HUES48 (cell line): ENCODE data around the gene SLC38A2.
"Not testable (repeated sequence)": the region's sequence is repeated elsewhere in the genome, so short reads cannot be mapped to it uniquely, and the experiment has no call there.

Source experiments
- H3K27ac ChIP-seq: one replicate; pipeline ENCODE4 v1.7.0; 2013; ENCODE audit warnings: low read depth, low read length, inconsistent platforms
- H3K27me3 ChIP-seq: 2 replicates; pipeline ENCODE4 v1.6.1; 2013; ENCODE audit warnings: mild to moderate bottlenecking, low read length; ENCODE audit not compliant: control insufficient read depth, insufficient read depth
- H3K36me3 ChIP-seq: 2 replicates; pipeline ENCODE4 v1.6.1; 2013; ENCODE audit warnings: low read length; ENCODE audit not compliant: control insufficient read depth, insufficient read depth
- H3K4me1 ChIP-seq: 2 replicates; pipeline ENCODE4 v1.6.1; 2013; ENCODE audit warnings: mild to moderate bottlenecking, low read length; ENCODE audit not compliant: control insufficient read depth, insufficient read depth
- H3K4me3 ChIP-seq: 2 replicates; pipeline ENCODE4 v1.5.1; 2013; ENCODE audit warnings: mild to moderate bottlenecking, low read depth, low read length
- H3K9ac ChIP-seq: 2 replicates; pipeline ENCODE4 v1.6.1; 2013; ENCODE audit warnings: mild to moderate bottlenecking, low read depth, low read length, moderate library complexity
- H3K9me3 ChIP-seq: 2 replicates; pipeline ENCODE4 v1.6.1; 2013; ENCODE audit warnings: low read length; ENCODE audit not compliant: control insufficient read depth, insufficient read depth

The SLC38A2 gene

DNA sequence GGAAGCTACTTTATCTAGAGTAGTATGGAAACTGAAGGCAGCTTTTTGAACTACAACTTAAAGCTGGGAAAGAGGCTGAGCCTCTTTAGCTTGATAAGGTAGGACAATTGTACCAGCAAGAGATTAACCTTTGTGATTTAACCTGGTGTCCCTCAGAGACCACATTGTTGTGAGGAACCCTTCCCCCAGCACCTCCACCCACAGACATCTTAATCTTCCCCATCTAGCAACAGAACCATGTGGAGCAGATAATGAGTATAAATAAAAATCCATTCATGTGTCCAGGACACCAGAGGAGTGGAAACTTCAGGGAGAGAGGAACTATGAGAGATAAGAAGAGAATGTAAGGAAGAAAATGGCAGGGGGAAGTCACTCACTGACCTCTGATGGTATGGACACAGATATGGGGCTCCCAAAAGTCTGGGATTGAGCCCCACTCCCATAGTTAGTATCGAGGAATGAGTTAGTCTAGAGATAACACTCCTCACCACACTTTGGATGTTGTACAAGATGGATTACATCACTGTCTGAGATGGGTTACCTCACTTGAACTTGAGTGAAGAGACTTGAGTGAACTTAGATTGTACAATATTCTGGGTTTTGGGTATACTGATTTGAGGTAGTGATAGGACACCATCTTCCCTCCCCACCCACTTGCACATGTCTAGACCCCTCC, 33.9 kb upstream of the SLC38A2 start:
- H3K36me3 ChIP-seq = no peaks in the 10 kb centered on the region
- peaks cover 22% of the 10 kb centered on the region for H3K4me1 ChIP-seq
- H3K9me3 ChIP-seq = no peaks in the 10 kb centered on the region
- no peak overlapping the region for H3K9ac ChIP-seq
- no peak overlapping the region for H3K4me3 ChIP-seq
- no peaks in the 10 kb centered on the region for H3K27me3 ChIP-seq
- H3K27ac ChIP-seq = peak overlapping the region; percentile 8

DNA sequence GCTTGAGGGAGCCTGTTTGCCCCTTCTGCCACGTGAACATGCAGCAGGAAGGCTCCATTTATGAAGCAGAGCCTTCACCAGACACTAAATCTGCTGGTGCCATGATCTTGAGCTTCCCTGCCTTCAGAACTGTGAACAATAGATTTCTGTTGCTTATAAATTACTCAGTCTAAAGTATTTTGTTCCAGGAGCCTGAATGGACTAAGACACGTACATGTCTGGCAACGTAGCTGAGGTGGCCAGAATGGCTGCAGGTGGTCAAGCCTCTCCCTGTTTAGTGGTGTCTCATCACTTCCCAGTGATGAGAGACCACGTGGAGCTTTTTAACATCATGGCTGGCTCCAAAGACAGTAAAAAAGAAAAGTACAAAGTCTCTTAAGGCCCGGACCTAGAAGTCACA, 32.2 kb upstream of the SLC38A2 start:
- no peak overlapping the region for H3K27ac ChIP-seq
- peaks cover 22% of the 10 kb centered on the region for H3K4me1 ChIP-seq
- no peak overlapping the region for H3K9ac ChIP-seq
- no peaks in the 10 kb centered on the region for H3K36me3 ChIP-seq
- no peaks in the 10 kb centered on the region; the same call in 1 of the 2 replicates for H3K9me3 ChIP-seq
- H3K27me3 ChIP-seq = no peaks in the 10 kb centered on the region
- H3K4me3 ChIP-seq = no peak overlapping the region

DNA sequence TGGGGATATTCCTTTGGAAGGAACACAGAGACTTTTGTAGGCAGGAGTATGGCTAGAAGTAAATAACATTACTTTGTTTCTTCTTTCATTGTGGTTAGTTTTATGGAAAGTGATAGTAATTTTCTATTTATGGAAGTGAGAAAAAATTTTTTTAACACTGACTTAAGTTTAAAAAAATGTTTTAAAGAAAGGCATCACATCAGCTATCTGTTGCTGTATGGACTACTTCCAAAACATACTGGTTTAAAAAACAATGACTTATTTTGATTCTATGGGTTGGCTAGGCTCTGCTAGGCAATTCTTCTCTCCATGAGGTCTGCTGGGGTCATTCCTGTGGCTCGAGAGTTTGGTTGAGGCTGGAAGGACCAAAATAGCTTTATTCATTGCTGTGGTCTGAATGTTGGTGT, 31.7 kb upstream of the SLC38A2 start:
- Histone ChIP-seq H3K27ac (no peak overlapping the region), H3K27me3 (no peaks in the 10 kb centered on the region), H3K4me3 (no peak overlapping the region), H3K9ac (no peak overlapping the region), H3K4me1 (peaks cover 22% of the 10 kb centered on the region), H3K9me3 (no peaks in the 10 kb centered on the region; the same call in 1 of the 2 replicates), H3K36me3 (no peaks in the 10 kb centered on the region)

DNA sequence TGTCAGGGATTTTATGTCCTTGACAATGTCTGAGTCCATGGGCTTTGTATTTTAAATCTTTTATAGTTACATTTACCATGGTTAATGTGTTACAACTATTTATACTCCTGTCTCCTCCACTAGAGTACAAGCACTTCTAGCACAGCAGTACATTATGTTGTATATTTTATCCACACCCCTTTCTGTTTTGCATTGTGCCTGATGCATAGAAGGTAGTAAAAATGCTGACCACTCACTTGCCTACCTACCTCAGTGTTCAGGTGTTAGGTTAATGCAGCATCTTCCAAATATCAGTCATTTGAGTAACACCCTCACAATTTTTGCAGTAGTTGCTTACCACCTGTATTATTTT, 31.1 kb upstream of the SLC38A2 start:
- H3K27ac ChIP-seq = no peak overlapping the region
- H3K4me3 ChIP-seq = no peak overlapping the region
- no peaks in the 10 kb centered on the region for H3K27me3 ChIP-seq
- no peaks in the 10 kb centered on the region for H3K36me3 ChIP-seq
- peaks cover 22% of the 10 kb centered on the region for H3K4me1 ChIP-seq
- H3K9ac ChIP-seq = no peak overlapping the region
- H3K9me3 ChIP-seq = no peaks in the 10 kb centered on the region; the same call in 1 of the 2 replicates

DNA sequence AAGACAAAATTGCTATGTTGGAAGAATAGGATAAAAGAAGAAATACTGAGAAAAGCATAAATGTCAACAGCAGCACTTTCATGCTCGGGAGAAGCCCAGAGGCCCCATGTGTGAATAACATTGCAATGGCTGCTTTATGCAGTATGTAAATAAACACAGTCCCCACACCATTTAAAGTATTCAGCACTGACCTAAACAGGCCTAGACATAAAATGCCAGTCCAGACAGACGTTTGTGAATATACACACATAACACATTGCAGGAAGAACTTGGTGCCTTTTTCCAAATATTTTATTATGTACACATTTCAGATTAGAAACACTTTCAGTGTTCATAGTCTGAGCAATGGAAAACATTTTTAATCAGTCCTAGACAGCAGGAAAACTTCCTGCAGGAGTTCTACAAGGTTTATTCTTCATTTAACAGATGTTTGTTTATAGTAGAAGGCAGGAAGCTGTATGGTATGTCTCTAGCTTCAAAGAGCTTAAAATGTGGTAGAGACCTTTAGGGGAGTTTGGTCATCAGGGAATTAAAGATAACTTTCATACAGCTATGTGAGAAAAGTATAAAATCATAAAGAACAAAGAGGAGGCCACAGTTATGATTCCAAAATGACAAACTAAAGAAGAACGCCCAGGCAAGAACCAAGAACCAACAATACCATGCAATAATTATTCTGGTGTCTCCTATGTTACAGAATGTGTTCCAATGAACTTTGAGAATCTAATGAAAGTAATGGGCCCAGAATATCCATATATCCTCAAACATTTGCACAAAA, 30.6 kb upstream of the SLC38A2 start:
- Histone ChIP-seq H3K9me3 (no peaks in the 10 kb centered on the region; the same call in 1 of the 2 replicates), H3K36me3 (no peaks in the 10 kb centered on the region), H3K27me3 (no peaks in the 10 kb centered on the region), H3K9ac (no peak overlapping the region), H3K4me1 (peaks cover 22% of the 10 kb centered on the region), H3K27ac (no peak overlapping the region), H3K4me3 (no peak overlapping the region)

DNA sequence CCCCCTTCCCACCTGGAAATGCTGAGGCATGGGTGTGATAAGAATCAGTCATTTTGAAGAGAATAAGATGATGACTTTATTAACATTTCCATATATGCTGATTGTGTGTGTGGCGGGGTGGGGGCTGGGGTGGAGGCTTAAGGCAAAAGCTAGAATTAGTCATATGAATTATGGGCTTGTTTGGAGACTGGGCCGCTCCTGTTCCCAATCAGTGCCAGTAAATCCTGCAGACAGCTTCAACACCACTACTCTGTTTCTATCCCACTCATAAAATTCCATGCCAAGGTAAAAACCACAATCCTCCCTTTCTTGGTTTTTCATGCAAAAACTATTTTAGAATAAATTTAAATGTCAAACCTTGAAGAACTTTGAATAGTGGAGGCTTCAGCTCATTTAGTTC, 29.9 kb upstream of the SLC38A2 start:
- Histone ChIP-seq H3K9ac (no peak overlapping the region), H3K4me3 (no peak overlapping the region), H3K27me3 (no peaks in the 10 kb centered on the region), H3K9me3 (no peaks in the 10 kb centered on the region; the same call in 1 of the 2 replicates), H3K4me1 (peaks cover 22% of the 10 kb centered on the region), H3K27ac (no peak overlapping the region), H3K36me3 (no peaks in the 10 kb centered on the region)

DNA sequence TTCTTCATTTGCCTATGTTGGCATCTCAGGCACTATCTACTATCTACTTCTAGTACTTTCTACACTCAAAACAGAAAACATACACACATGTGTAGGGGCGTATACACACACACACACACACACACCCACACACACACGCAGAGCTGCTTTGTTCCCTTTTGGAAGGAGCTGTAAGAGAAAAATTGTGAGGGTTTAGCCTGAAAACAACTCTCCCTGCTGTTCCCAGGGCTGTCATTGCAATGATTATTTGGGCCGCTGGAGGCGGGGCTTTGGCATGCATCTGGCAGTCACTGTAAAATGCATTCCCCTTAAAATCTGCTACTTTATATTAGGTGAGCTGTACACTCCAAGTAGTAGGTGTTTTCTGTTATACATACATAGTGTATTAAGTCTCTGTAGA, 29.1 kb upstream of the SLC38A2 start:
- Histone ChIP-seq H3K4me3 (no peak overlapping the region), H3K27ac (no peak overlapping the region), H3K9ac (no peak overlapping the region), H3K4me1 (peaks cover 22% of the 10 kb centered on the region), H3K36me3 (no peaks in the 10 kb centered on the region), H3K27me3 (no peaks in the 10 kb centered on the region; the same call in 1 of the 2 replicates), H3K9me3 (peaks cover 3% of the 10 kb centered on the region; the same call in 1 of the 2 replicates)

DNA sequence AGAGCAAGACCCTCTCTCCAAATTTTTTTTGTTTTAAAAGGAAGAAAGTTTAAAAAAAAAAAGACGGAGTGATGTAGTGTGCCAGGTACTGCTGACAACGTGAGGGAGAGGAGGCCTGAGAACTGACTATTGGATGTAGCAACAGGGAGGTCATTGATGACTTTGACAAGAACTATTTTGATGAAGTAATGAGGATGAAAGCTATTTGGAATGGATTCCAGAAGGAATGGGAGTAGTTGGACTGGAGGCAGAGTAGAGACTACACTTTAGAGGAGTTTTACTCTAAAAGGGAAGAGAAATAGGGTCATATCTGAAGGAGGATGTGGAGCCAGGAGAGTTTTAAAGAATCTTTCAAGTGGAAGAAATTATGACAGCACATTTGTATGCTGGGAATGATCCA, 27.8 kb upstream of the SLC38A2 start:
- H3K9ac ChIP-seq = no peak overlapping the region
- H3K9me3 ChIP-seq = peaks cover 5% of the 10 kb centered on the region; the same call in 1 of the 2 replicates
- H3K4me1 ChIP-seq = peaks cover 28% of the 10 kb centered on the region
- H3K27ac ChIP-seq = no peak overlapping the region
- no peaks in the 10 kb centered on the region; the same call in 1 of the 2 replicates for H3K27me3 ChIP-seq
- no peaks in the 10 kb centered on the region; the same call in 1 of the 2 replicates for H3K36me3 ChIP-seq
- no peak overlapping the region for H3K4me3 ChIP-seq

DNA sequence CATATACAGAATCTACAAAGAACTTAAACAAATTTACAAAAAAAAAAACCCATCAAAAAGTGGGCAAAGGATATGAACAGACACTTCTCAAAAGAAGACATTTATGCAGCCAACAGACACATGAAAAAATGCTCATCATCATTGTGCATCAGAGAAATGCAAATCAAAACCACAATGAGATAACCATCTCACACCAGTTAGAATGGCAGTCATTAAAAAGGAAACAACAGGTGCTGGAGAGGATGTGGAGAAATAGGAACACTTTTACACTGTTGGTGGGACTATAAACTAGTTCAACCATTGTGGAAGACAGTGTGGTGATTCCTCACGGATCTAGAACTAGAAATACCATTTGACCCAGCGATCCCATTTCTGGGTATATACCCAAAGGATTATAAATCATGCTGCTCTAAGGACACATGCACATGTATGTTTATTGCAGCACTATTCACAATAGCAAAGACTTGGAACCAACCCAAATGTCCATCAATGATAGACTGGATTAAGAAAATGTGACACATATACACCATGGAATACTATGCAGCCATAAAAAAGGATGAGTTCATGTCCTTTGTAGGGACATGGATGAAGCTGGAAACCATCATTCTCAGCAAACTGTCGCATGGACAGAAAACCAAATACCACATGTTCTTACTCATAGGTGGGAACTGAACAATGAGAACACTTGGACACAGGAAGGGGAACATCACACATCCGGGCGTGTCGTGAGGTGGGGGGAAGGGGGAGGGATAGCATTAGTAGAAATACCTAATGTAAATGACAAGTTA, 27.1 kb upstream of the SLC38A2 start:
- H3K4me3 ChIP-seq, H3K9ac ChIP-seq, H3K9me3 ChIP-seq, H3K27ac ChIP-seq, H3K36me3 ChIP-seq, H3K27me3 ChIP-seq: not testable (repeated sequence)
- peaks cover 34% of the 10 kb centered on the region for H3K4me1 ChIP-seq

DNA sequence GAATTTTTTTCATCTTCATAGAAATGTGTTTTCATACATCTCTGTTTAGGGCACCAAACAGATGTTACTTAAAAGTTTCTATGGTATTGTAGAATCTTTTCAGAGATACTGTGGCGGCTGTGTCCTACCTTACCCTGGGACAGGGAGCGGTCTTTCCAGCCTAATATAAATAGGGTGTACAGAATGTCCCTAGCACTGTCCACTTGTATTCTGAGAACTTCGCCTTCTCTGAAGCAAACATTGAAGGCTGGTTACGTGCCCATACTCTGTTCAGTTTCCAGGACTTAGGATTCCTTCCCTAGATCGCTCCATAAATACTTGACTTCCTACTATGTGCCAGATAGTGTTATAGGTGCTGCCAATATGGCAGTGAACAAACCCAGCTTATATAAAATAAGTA, 24.3 kb upstream of the SLC38A2 start:
- no peak overlapping the region for H3K9ac ChIP-seq
- H3K9me3 ChIP-seq = peaks cover 5% of the 10 kb centered on the region; the same call in 1 of the 2 replicates
- H3K36me3 ChIP-seq = peaks cover 6% of the 10 kb centered on the region; the same call in 1 of the 2 replicates
- no peak overlapping the region for H3K27ac ChIP-seq
- no peak overlapping the region for H3K4me3 ChIP-seq
- peaks cover 22% of the 10 kb centered on the region for H3K4me1 ChIP-seq
- H3K27me3 ChIP-seq = no peaks in the 10 kb centered on the region; the same call in 1 of the 2 replicates
